Measurements from ENCODE around the gene NDUFC1.

The NDUFC1 gene

DNA sequence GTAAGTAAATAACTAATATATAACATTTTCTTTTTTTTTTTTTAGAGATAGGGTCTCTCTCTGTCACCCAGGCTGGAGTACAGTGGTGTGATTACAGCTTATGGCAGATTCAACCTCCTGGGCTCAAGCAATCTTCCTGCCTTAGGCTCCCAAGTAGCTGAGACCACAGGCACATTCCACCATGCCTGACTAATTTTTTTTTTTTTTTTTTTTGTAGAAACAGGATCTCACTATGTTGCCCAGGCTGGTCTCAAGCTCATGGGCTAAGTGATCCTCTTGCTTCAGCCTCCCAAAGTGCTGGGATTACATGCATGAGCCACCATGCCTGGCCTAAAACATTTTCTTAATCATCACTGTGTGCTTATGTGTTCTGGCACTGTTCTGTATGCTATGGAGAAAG lies 55.0 kb downstream of the NDUFC1 start:
- DNase-seq (ENCODE audit: low read depth): peak; percentile 59

DNA sequence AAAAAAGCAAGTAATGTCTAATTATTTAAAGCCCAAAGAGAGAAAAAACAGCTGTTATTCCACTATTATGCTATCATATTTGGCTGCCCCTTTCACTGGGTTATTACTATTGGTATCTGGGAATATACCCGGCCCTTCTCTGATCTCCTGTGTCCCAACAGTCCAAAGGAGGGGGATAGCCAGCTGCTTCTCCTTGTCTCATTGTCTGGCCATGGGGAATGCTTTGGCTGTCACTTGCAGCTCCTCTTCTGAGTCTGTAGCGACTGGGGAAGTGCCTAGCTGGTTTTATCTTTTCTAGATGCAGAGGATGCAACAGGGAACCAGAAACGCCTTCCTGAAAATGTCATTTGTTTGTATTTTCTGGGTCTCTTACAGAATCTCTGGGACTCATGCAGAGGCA lies 56.1 kb downstream of the NDUFC1 start:
- DNase-seq (ENCODE audit: low read depth): no peak

DNA sequence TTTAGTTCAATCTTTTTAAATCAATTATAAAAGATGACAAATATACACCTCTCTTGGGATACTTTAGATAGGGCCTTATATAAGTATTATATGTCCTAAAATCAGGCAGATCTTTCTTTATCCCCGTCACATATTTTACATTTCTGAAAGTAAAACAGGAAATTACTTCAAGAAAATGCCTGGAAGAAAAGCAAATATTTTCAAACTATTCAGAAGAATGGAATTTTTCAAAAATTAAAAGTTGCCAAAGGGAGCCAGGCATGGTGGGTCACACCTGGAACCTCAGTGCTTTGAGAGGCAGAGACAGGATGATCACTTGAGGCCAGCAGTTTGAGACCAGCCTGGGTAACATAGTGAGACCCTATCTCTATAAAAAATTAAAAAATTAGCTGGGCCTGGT lies 56.7 kb downstream of the NDUFC1 start:
- DNase-seq (ENCODE audit: low read depth): no peak

DNA sequence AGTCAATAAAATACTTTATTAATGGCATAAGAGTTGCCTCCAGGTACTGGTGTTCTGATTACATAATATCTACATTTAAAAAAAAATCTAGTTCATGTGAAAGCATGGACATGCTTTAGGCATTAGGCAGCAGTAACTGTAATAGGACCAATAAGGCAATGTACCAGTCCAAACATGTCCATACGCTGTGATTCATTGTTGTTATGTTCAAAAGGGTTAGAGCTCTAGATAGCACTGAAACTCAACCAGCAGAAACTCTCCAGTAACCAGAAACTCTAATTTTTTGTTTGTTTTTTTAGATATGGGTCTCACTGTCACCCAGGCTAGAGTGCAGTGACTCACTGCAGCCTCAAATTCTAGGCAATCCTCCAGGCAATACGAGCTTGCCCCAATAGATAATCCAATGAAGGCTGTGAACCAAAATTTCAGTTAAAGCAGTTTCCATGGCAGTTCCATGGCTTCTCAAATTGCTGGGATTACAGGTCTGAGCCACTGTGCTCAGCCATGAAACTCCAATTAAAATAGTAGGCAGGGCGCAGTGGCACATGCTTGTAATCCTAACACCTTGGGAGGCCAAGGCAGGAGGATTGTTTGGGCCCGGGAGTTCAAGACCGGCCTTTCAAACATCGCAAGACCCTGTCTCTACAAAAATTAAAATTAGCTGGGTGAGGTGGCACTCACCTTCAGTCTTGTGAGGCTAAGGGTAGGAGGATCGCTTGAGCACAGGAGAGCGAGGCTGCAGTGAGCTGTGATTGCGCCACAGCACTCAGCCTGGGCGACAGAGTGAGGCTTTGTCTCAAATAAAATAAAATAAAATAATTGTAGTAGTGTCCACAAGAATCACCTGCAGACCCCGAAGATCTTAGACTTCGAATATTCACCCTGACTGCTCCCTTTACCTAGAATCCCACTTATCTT lies 58.6 kb downstream of the NDUFC1 start:
- DNase-seq (ENCODE audit: low read depth): peak; percentile 92

DNA sequence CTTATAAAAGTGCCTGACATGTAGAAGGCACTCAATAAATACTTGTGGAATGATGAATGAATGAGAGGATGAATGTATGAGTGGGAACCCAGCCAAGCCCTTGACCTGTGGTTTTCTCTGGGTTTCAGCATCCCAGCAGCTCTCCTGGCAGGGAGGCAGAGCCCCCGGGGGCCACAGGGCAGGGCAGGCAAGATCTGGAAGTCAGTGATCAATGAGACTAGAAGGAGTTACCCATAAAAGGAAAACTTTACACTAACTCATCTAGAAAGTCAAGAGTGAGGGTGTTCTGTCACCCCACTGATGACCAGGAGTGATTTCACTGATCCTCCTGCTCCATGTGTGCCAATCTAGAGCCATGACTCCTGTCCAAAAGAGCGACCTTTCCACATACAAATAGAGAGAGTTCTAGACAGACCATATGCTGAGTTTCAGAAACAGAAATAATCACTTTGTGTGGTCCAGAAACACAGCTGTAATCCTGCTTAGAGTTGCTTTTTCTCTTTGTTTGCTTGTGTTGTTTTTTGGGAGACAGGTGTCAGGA lies 59.7 kb downstream of the NDUFC1 start:
- peak; percentile 56 for DNase-seq (ENCODE audit: low read depth)

DNA sequence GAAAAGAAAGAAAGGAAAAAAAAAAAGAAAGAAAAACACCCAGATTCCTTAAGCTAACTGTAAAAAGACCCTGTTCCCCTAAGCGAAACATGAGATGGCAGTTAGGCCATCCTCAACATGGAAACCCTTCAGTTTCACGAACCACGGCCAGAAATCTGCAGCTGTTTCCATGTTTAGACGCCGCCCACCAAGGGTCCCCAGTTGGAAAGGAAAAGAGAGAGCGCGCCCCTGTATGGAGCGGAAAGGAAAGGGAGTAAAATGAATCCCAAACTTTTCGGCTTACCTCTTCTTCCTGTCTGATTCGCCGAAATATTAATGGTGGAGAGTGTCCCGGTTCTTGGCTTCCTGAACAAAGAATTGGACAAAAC lies 60.5 kb downstream of the NDUFC1 start:
- no peak for DNase-seq (ENCODE audit: low read depth)

DNA sequence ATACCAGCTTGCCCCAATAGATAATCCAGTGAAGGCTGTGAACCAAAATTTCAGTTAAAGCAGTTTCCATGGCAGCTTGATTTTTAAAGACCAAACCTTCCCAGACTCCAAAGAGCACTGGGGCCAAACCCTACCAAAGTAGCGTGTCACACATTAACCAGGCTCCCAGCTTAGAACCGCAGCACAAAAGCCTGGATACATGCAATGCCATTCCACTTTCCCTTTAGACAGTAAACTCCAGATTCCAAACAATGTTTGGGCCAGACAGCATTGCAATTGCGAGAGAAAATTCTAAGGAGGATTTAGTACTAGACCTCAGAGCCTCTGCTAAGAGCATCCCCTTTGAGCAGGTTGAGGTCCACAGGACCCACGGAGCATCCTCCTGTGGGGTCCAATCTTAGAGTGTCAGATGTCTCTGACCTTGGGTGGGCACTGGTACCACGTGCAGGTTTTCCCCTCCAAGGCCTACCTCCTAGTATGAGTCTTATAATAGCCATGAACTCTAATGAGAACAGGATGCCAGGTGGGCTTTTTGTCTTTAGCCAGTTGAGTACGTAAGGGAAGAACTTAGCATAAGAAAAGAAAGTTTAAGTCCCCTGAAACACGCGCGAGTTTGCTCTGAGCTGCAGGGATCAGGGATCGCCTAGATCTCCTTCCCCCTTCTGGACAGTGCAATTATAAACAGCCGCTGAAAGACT lies 61.0 kb downstream of the NDUFC1 start:
- DNase-seq (ENCODE audit: low read depth): no peak
